ENCODE measurements around the gene IQSEC1.
A peak's percentile ranks its signal among the peaks of the same experiment; 100 is the strongest.

The IQSEC1 gene

DNA sequence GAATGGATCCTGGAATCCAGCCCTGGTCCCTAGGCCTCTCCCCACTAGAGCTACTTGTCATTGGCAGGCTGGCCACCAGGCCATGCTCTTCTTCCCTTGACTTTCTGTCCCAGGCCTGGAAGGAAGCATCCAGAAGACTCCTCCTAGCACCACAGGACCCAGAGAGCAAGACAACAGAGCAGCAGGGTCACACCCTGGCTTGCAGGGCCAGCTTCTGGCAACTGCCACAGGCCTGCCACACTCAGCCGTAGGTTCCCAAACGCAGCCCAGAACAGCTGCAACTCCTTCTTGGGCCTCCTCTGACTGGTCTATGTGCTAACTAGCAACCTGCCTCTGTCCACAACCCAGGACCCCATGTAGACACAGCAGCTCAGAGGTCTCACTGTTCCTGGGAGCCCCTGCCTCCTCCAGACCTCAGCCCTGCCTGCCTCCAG, 195.1 kb downstream of the IQSEC1 start:
- TF ChIP-seq, protein P1, sequence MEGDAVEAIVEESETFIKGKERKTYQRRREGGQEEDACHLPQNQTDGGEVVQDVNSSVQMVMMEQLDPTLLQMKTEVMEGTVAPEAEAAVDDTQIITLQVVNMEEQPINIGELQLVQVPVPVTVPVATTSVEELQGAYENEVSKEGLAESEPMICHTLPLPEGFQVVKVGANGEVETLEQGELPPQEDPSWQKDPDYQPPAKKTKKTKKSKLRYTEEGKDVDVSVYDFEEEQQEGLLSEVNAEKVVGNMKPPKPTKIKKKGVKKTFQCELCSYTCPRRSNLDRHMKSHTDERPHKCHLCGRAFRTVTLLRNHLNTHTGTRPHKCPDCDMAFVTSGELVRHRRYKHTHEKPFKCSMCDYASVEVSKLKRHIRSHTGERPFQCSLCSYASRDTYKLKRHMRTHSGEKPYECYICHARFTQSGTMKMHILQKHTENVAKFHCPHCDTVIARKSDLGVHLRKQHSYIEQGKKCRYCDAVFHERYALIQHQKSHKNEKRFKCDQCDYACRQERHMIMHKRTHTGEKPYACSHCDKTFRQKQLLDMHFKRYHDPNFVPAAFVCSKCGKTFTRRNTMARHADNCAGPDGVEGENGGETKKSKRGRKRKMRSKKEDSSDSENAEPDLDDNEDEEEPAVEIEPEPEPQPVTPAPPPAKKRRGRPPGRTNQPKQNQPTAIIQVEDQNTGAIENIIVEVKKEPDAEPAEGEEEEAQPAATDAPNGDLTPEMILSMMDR (IDR thresholded peaks at IDR 0.05; ENCODE audit: borderline replicate concordance, control extremely low read depth, extremely low read depth, insufficient read depth, missing control alignments), result no peak
- in situ Hi-C loops (cut with MboI; ENCODE audit: low sequenced_read_pairs, unreplicated experiment), result no loop called here
- DNase-seq (ENCODE audit: low spot score), result no peak

- TF ChIP-seq, protein P1 (IDR thresholded peaks at IDR 0.05; ENCODE audit: borderline replicate concordance, control extremely low read depth, extremely low read depth, insufficient read depth, missing control alignments), result no peak
- in situ Hi-C loops (cut with MboI; ENCODE audit: low sequenced_read_pairs, unreplicated experiment), result no loop called here
- DNase-seq (ENCODE audit: low spot score), result no peak
Observed at GRCh38 chr3:12877040-12877439, 196.2 kb downstream of the IQSEC1 start.

DNA sequence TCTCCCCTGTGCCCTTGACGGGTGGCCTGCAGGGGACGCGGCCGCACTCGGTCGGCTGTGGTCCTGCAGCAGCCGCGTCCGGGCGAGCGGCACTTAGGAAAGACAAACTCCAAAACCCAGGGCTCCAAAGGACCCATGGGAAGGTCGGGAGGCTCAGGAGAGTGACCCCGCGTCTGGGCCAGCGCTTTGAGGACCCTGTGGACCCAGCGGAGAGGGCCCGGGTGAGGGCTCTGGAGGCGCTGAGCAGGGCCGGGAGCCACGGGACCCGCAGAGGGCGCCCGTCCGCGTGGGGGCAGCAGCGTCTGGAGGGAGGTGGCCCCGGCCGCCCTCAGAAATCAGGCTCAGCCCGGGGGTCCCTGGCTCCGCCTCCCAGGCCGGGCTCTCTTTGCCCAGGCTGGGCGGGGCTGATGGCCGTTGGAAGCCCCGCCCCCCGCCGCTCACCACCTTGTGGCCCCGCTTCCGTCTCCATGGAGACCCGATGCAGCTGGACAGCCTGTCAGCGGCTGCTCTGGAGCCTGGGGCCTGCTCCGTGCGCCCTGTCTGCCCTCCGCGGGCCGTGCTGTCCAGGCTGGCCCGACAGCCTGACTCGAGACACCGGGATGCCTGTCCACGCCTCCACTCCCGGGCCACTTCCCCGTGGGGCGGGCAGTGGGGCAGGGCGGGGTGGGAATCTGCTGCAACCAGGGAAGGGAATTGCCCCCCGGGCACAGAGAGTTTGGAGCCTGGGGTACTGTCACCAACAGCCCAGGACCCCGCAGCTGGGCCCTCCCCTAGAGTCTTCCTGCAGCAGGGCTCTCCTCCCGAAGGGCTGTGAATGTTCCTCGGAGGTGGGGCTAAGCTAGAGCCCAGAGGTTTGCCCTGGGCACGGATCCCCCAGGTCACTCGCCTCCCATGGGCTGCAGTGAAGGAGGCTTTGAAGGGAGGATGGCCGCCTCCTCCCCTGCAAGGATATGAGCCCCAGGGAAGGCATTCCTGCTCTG, 197.1 kb downstream of the IQSEC1 start:
- DNase-seq (ENCODE audit: low spot score), result peak; percentile 64
- in situ Hi-C loops (cut with MboI; ENCODE audit: low sequenced_read_pairs, unreplicated experiment), result no loop called here
- TF ChIP-seq, protein P1 (IDR thresholded peaks at IDR 0.05; ENCODE audit: borderline replicate concordance, control extremely low read depth, extremely low read depth, insufficient read depth, missing control alignments), result peak; percentile 18

DNA sequence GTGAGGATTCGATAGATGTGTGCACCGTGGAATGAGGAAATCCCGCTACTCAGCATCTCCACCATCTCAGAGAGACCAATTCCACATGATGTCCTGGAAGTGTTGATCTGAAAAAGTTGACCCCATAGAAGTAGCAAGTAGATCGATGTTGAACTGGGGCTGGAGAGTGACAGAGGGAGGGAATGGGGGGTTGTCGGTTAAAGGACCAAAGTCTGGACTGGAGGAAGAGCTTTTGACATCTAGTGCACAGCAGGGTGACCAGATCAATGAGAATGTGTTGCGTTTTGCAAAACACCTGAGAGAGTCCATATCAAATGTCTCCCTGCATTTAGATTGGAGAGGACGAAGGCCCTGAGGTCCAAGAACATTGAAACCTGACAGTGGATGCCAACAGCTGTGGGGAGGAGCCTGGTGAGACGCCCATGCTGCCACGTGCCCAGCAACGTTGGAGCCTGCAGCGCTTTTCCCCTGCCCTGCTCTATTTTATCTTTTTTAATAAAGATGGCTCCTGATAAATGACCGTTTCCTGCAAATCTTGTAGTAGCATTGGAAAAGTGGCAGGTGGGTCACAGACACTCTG, 201.7 kb downstream of the IQSEC1 start:
- TF ChIP-seq, protein P1 (IDR thresholded peaks at IDR 0.05; ENCODE audit: borderline replicate concordance, control extremely low read depth, extremely low read depth, insufficient read depth, missing control alignments), result no peak
- in situ Hi-C loops (cut with MboI; ENCODE audit: low sequenced_read_pairs, unreplicated experiment), result no loop called here
- DNase-seq (ENCODE audit: low spot score), result no peak

- peak; percentile 65 for DNase-seq (ENCODE audit: low spot score)
- TF ChIP-seq, protein P1 (IDR thresholded peaks at IDR 0.05; ENCODE audit: borderline replicate concordance, control extremely low read depth, extremely low read depth, insufficient read depth, missing control alignments), result no peak
- in situ Hi-C loops (cut with MboI; ENCODE audit: low sequenced_read_pairs, unreplicated experiment), result no loop called here
Observed at GRCh38 chr3:12870942-12871341, 202.3 kb downstream of the IQSEC1 start.

DNA sequence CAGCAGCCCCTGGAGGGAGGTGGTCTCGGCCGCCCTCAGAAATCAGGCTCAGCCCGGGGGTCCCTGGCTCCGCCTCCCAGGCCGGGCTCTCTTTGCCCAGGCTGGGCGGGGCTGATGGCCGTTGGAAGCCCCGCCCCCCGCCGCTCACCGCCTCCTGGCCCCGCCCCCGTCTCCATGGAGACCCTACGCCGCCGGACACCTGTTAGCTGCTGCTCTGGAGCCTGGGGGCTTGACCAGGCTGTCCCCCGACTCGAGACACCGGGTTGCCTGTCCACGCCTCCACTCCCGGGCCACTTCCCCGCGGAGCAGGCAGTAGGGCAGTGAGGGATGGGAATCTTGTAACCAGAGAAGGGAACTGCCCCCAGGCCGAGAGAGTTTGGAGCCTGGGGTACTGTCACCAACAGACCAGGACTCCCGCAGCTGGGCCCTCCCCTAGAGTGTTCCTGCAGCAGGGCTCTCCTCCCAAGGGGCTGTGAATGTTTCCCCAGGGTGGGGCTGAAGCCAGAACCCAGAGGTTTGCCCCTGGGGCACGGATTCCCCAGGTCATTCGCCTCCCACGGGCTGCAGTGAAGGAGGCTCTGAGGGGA, 204.1 kb downstream of the IQSEC1 start:
- DNase-seq (ENCODE audit: low spot score), result peak; percentile 85
- in situ Hi-C loops (cut with MboI; ENCODE audit: low sequenced_read_pairs, unreplicated experiment), result no loop called here
- TF ChIP-seq, protein P1 (IDR thresholded peaks at IDR 0.05; ENCODE audit: borderline replicate concordance, control extremely low read depth, extremely low read depth, insufficient read depth, missing control alignments), result no peak

Data from GM13976 (cell line).